NCI-H446 treated with DMSO at 0.1 percent for 48 hours (cell line): Measurements from ENCODE around the gene AGO1.
"Not testable (repeated sequence)": the region's sequence is repeated elsewhere in the genome, so short reads cannot be mapped to it uniquely, and the experiment has no call there.

Source experiments
- DNase-seq: peaks from one replicate; lab custom pipeline; 2025; lab: John Stamatoyannopoulos, UW

The AGO1 gene

GRCh38 chr1:35869245-35869950 is 13.6 kb upstream of the AGO1 start:
- not testable (repeated sequence) for DNase-seq

- DNase-seq: no peak
These were observed 12.2 kb upstream of the AGO1 start for GRCh38 chr1:35870651-35871309.

GRCh38 chr1:35873243-35873750 is 9.7 kb upstream of the AGO1 start:
- DNase-seq: no peak

- not testable (repeated sequence) for DNase-seq
These were observed 8.9 kb upstream of the AGO1 start for GRCh38 chr1:35874115-35874514.

GRCh38 chr1:35876988-35877387 is 6.0 kb upstream of the AGO1 start:
- no peak for DNase-seq

GRCh38 chr1:35881850-35882273 is 1.1 kb upstream of the AGO1 start:
- DNase-seq: no peak

- DNase-seq: no peak
These were observed 444 bp upstream of the AGO1 start for GRCh38 chr1:35882586-35882944.

GRCh38 chr1:35883635-35884101 is 659 bp downstream of the AGO1 start:
- peak; percentile 22 for DNase-seq

GRCh38 chr1:35884934-35885333 is 1.9 kb downstream of the AGO1 start:
- DNase-seq: no peak

GRCh38 chr1:35885961-35886558 is 3.1 kb downstream of the AGO1 start:
- DNase-seq: no peak

GRCh38 chr1:35886577-35887431 is 3.8 kb downstream of the AGO1 start:
- DNase-seq: no peak

- DNase-seq: no peak
These were observed 4.5 kb downstream of the AGO1 start for GRCh38 chr1:35887508-35887907.

- no peak for DNase-seq
These were observed 5.2 kb downstream of the AGO1 start for GRCh38 chr1:35888255-35888654.

GRCh38 chr1:35888981-35889380 is 6.0 kb downstream of the AGO1 start:
- DNase-seq: not testable (repeated sequence)

GRCh38 chr1:35893051-35893879 is 10.3 kb downstream of the AGO1 start:
- no peak for DNase-seq

- no peak for DNase-seq
These were observed 11.2 kb downstream of the AGO1 start for GRCh38 chr1:35894183-35894582.

- no peak for DNase-seq
These were observed 11.6 kb downstream of the AGO1 start for GRCh38 chr1:35894656-35895055.

GRCh38 chr1:35899941-35900340 is 16.9 kb downstream of the AGO1 start:
- DNase-seq: no peak

GRCh38 chr1:35901235-35901634 is 18.2 kb downstream of the AGO1 start:
- DNase-seq: no peak

- DNase-seq: no peak
These were observed 19.7 kb downstream of the AGO1 start for GRCh38 chr1:35902671-35903070.

GRCh38 chr1:35914717-35915116 is 31.7 kb downstream of the AGO1 start:
- no peak for DNase-seq
